ENCODE results near the gene VSIG10. TPM values are rescaled to one million over a fixed set of nuclear protein-coding genes. Genes with fewer than 3 reads are reported as not detected.

The VSIG10 gene
- total RNA-seq, 2 donors from 2014 or later: 20.4 to 41.0 TPM

DNA sequence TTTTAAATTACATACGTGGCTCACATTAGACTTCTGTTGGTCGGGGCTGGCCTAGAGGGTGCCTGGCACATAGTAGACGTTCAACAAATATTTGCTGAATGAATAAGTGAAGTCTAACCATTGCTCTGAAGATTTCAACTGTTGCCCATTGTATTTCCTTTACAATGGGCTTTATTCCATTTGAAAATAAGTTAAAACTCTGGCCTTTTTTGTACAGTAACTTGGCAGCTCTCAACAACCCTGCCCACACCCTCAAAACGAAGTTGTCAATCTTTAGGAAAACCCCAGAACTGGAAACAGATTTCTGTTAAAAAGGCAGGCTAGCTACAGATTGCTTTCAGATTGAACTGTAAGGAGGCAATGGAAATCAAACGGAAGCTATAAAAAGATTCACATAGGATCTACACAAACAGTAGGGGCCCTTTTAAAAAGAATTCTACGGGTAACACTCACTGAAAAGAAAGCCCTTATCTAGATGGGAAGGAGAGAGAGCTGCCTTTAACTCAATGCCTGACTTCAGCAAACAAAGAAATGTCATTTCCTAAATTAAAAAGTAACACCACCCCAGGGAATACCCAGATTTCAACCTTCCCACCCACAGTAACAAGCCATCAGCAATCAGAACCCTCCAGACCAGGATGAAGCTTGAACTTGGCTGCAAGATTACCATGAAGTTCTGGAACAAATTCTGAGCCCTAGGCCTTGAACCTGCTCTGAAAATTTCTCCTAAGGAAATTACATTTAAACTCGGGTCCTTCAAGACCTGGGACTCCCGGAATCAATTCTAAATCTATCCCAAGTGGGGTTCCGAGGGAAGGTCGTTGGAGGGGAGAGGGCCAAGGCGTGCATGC lies 44.2 kb downstream of the VSIG10 start:
- intact Hi-C loops (cut with DNase I): no loop called here

DNA sequence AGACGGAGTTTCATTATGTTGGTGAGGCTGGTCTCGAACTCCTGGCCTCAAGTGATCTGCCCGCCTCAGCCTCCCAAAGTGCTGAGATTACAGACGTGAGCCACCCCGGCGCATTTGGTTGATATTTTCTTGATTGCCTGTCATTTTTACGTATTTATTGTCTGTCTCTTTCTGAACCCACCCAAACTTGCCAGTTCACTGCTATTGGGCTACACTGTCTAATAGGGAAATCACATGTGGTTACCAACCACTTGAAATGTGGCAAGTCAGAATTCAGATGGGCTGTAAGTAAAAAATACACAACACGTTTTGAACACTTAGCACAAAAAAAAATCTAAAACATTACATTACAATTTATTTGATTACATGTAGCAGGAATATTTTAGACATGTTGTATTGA lies 44.9 kb downstream of the VSIG10 start:
- ATAC-seq: no peak
- H3K9me3 ChIP-seq: no peaks in the 10 kb centered on the region
- TF ChIP-seq, protein P1, sequence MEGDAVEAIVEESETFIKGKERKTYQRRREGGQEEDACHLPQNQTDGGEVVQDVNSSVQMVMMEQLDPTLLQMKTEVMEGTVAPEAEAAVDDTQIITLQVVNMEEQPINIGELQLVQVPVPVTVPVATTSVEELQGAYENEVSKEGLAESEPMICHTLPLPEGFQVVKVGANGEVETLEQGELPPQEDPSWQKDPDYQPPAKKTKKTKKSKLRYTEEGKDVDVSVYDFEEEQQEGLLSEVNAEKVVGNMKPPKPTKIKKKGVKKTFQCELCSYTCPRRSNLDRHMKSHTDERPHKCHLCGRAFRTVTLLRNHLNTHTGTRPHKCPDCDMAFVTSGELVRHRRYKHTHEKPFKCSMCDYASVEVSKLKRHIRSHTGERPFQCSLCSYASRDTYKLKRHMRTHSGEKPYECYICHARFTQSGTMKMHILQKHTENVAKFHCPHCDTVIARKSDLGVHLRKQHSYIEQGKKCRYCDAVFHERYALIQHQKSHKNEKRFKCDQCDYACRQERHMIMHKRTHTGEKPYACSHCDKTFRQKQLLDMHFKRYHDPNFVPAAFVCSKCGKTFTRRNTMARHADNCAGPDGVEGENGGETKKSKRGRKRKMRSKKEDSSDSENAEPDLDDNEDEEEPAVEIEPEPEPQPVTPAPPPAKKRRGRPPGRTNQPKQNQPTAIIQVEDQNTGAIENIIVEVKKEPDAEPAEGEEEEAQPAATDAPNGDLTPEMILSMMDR (IDR thresholded peaks at IDR 0.05): no peak
- no peak for TF ChIP-seq POLR2A (IDR thresholded peaks at IDR 0.05)
- peaks cover 63% of the 10 kb centered on the region for H3K4me1 ChIP-seq
- 84 to 86% methylated on average over 8 of the region's 8 CpGs for WGBS, 2 donors
- H3K27me3 ChIP-seq: no peaks in the 10 kb centered on the region
- DNase-seq: no peak
- peak overlapping the region in 3 of 4 donors; percentile 90 to 95 (median 95) for H3K27ac ChIP-seq
- intact Hi-C loops (cut with DNase I): no loop called here
- H3K36me3 ChIP-seq (replicated peaks in 1 of 2; ENCODE audit: insufficient read depth in 1 of 2, low read depth in 2 of 2): no peaks in the 10 kb centered on the region
- H3K4me3 ChIP-seq: no peak overlapping the region

More for the DNA sequence above, 44.2 kb downstream of the VSIG10 start:
- Histone ChIP-seq H3K36me3 (replicated peaks in 1 of 2; ENCODE audit: insufficient read depth in 1 of 2, low read depth in 2 of 2) (no peaks in the 10 kb centered on the region), H3K27me3 (no peaks in the 10 kb centered on the region), H3K27ac (peak overlapping the region; percentile 90 to 97 (median 95)), H3K9me3 (no peaks in the 10 kb centered on the region), H3K4me1 (peaks cover 66% of the 10 kb centered on the region), H3K4me3 (peak overlapping the region in 1 of 2 donors; percentile 35)
- ATAC-seq (no peak), DNase-seq (no peak)
- TF ChIP-seq POLR2A (IDR thresholded peaks at IDR 0.05): no peak
- TF ChIP-seq, protein P1 (IDR thresholded peaks at IDR 0.05): no peak
- 2 to 11% methylated on average over 11 of the region's 11 CpGs for WGBS, 2 donors

DNA sequence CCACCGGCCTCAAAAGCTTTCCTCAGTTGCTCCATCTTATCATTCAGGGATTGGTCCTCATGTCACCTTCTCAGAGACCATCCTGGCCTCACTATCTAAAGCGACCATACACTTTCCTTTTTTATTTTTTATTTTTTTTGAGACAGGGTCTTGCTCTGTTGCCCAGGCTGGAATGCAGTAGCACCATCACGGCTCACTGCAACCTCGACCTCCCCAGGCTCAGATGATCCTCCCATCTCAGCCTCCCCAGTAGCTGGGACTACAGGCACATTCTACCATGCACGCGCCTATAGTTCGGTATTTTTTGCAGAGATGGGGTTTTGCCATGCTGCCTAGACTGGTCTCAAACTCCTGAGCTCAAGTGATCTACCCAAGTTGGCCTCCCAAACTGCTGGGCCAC lies 45.6 kb downstream of the VSIG10 start:
- Histone ChIP-seq H3K4me1 (peaks cover 63% of the 10 kb centered on the region), H3K4me3 (no peak overlapping the region), H3K36me3 (replicated peaks in 1 of 2; ENCODE audit: insufficient read depth in 1 of 2, low read depth in 2 of 2) (no peaks in the 10 kb centered on the region), H3K27me3 (no peaks in the 10 kb centered on the region), H3K27ac (peak overlapping the region in 1 of 4 donors; percentile 28), H3K9me3 (no peaks in the 10 kb centered on the region)
- TF ChIP-seq, protein P1 (IDR thresholded peaks at IDR 0.05): no peak
- no peak for TF ChIP-seq POLR2A (IDR thresholded peaks at IDR 0.05)
- WGBS, 2 donors: 90 to 92% methylated on average over 7 of the region's 7 CpGs
- no peak for DNase-seq
- intact Hi-C loops (cut with DNase I): no loop called here
- no peak for ATAC-seq

GRCh38 chr12:118055865-118056773 lies 47.7 kb downstream of the VSIG10 start:
- no peak for ATAC-seq
- intact Hi-C loops (cut with DNase I): no loop called here
- Histone ChIP-seq H3K4me1 (peaks cover 76% of the 10 kb centered on the region), H3K27ac (peak overlapping the region; percentile 42 to 90 (median 50)), H3K9me3 (no peaks in the 10 kb centered on the region), H3K27me3 (no peaks in the 10 kb centered on the region), H3K4me3 (no peak overlapping the region), H3K36me3 (replicated peaks in 1 of 2; ENCODE audit: insufficient read depth in 1 of 2, low read depth in 2 of 2) (no peaks in the 10 kb centered on the region)
- TF ChIP-seq POLR2A (IDR thresholded peaks at IDR 0.05): no peak
- TF ChIP-seq, protein P1 (IDR thresholded peaks at IDR 0.05): no peak
- peak in 3 of 4 donors; percentile 25 to 55 (median 53) for DNase-seq
- WGBS, 2 donors: 54 to 57% methylated on average over 13 of the region's 13 CpGs
